ENCODE measurements around the gene PNPO.
"Not testable (repeated sequence)": the region's sequence is repeated elsewhere in the genome, so short reads cannot be mapped to it uniquely, and the experiment has no call there.

The PNPO gene

DNA sequence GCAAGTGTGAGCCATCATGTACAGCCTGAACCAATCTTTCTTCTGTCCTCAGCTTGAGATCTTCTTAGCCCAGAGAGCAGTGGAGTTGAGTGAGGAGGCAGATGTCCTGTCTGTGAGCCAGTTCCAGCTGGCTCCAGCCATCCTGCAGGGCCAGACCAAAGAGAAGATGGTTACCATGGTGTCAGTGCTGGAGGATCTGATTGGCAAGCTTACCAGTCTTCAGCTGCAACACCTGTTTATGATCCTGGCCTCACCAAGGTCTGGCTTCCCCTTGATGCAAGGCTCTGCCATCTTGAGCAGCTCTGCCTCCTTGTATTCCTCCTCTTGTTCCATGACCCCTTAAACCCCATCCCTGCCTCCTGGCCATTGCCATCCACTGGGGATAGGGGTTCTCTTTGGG, 39.2 kb downstream of the PNPO start:
- DNase-seq, result no peak

GRCh38 chr17:47981462-47981861, 40.1 kb downstream of the PNPO start:
- DNase-seq, result no peak

GRCh38 chr17:47982091-47982617, 40.8 kb downstream of the PNPO start:
- no peak for DNase-seq

GRCh38 chr17:47982645-47983390, 41.4 kb downstream of the PNPO start:
- DNase-seq, result no peak

DNA sequence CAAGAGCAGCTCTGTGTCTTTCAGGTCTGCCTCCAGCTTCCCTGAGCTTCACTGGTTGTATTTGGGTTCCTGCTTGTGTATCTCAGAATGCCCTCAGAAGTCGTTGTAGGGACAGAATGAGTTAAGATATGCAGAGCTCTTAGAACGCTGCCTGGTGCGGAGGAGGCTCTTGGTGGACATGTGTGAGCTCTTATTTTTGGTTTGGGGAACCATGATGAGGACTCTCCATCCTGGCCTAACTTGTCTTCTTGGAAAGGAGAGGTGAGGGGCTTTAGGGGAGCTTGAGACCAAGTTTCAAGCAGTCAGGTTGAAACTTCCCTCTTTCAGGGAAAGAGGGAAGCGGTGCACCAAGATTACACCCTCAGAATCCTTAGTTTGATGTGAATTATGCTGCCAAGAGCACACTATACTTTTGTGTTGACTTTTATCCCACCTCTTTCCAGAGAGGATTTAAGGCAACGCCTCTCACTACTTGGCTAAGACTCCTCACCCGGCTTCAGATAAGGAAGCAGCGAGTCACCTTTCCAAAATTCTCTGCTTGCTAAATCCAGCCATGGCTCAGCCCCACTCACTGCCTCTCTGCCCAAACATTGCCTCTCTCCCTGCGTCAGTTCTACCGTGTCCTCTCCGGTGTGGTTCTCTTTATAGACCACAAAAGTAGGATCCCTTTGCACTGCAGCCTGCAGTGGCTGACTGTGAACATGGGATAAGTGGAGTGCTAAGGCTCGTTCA, 42.3 kb downstream of the PNPO start:
- no peak for DNase-seq

DNA sequence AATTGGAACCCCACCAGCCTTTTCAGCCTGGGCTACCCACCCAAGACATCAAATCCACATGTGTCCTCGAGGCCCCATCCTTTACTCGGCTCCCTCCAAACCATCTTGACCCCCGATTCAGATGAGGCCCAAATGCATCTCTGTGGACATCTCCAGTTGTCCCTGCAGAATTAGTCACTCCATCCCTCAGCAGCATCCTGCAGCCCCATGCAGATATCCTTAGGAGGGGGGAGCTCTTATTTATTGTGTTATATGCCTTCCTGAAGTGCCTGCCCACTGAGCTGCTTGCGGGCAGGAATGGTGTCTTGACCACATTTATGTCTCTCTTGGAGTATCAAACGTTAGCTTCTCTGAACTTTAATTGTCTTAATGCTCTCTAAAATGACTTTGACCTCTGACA, 45.1 kb downstream of the PNPO start:
- no peak for DNase-seq

DNA sequence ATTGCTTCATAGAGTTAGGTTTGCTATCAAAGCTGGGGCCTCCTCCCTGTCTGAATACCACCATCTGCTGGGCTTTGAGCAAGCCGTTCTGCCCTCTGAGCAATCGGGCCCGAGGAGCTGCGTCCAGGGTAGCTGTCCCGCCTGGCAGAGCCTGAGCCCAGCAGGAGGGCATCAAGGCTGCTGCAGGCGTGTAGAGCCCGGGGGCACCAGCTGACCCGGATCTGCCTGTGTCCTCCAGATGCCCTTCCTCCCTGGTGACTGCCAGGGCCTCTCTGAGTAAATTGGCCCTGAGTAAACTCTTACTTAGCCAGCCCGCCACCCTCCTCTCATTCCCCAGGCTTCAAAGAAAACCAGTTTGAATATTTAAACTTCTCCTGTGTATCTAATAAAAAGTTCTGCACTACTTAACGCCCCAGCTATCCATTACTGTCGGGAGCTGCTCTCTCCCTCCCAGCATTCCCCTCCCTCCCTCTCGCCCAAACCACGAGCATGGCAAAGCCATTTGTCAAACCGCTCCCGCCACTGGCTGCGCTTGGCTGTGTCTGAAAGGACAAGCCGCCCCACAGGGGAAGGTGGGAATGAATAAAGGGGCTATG, 46.0 kb downstream of the PNPO start:
- DNase-seq, result no peak

DNA sequence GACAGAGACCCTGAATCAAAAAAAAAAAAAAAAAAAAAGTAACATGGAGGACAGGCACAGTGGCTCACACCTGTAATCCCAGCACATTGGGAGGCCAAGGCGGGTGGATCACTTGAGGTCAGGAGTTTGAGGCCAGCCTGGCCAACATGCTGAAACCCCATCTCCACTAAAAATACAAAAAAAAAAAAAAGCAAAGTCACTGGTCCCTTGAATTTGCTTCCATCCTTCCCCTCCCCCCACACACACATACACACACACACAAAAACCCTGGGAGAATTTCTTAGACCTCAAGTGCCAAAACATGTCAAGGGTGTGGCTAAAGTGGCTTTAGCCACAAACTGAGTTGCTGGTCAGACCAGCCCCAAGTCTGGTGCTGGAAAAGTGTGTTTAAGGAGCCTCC, 47.1 kb downstream of the PNPO start:
- not testable (repeated sequence) for DNase-seq

DNA sequence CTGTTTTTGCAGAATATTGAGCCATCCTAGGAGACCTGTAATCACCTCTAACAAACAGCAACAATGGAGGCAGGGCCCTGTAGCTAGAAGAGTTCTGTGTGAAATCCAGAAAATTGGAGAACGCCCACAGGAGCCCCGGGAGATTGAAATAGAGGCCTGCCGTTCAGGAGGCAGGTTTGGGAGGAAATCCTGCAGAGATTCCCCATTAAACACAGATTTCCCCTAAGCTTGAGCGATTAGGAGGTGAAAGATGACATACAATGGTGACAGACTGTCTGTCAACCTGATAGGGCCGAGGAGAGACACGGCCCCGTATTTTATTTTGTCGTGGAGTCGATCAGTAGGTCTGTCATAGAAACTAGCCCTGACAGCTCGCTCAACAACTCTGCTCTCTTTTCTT, 47.8 kb downstream of the PNPO start:
- DNase-seq, result no peak

GRCh38 chr17:47989700-47990099, 48.3 kb downstream of the PNPO start:
- no peak for DNase-seq

- DNase-seq, result no peak
Observed at GRCh38 chr17:47990962-47991731, 49.8 kb downstream of the PNPO start.

- DNase-seq, result no peak
Observed at GRCh38 chr17:47992216-47992615, 50.8 kb downstream of the PNPO start.

GRCh38 chr17:47993031-47993564, 51.7 kb downstream of the PNPO start:
- DNase-seq, result no peak

GRCh38 chr17:47993964-47994363, 52.6 kb downstream of the PNPO start:
- no peak for DNase-seq

DNA sequence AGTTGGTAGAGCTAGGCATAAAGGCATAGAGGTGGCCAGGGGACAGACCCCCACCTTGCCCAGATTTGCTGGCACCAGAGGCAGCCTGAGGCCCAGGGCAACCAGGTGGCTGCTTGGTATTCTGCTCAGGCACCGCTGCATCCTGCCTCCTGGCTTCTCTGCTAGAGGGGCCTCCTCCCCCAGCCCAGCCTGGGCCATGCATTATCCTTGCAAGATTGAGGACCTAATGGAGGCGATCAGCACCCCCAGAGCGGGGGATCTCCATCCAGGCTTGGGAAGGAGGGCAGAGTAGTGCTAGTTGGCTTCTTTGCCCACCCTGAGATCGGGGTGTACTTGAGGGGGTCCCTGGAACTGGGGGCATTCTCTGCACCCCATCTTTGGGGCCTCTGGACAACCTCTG, 53.4 kb downstream of the PNPO start:
- no peak for DNase-seq

DNA sequence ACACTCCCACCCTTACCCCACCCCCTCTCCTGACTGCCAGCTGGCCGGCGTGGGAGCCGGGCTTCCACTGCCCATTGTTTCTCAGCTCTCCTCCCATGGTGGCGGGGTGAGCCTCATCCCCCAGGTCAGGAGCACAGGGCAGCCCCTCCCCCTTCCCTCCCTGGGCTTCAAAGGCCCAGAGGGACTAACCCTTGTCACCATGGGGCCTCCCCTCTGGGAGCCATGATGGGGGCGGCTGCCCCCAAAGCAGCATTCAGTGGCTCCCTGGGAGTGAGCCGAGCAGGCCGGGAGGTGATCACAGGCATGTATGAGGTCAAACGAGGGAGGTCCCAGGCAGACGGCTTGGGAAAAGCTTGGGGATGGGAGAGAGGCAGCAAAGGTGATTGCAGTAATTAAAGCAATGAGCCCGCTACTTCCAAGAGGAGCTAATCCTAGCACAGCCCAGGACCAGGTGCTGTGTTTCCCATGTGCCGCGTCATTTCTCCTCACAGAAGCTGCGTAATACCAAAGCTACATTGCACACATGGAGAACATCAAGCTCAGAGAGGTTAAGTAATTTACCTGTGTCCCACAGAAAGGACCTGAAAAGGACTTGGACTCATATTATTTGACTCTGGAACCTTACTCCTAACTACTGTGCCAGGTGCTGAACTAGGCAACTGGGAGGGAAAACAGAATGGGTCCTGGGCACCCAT, 54.0 kb downstream of the PNPO start:
- no peak for DNase-seq

DNA sequence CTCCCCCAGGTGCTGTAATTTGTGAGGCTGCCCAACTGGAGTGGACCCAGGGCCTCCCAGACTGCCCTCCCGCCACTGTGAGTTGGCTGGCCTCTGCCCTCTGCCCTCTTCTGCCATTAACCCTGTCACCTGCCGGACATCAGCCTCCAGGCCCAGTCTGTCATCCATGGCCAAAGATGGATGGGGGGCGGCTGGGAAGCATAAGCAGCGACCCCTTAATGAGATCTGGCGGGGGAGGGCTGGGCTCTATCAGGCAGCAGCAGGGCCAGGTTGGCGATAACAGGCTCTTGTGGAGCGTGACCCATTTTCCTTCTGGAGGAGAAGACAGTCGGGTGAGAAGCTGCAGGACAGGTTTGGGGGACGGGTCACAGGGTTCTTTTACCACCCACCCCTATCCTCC, 54.8 kb downstream of the PNPO start:
- no peak for DNase-seq

DNA sequence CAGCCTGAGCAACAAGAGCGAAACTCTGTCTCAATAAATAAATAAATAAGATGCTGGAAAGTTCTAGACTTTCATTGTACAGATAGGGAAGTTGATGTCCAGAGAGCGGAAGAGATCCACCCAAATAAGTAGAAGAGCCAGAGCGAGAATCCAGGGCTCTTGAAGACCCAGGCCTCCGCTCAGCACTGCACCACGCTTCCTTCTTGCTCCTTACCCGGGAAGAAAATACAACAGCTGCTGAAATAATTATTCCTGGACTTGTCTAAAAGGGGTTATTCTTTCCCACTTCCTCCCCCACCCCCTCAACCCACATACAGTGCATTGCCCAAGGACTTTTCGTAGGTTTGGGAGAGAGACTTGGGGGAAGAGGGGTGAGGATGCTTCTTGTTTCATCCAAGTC, 56.2 kb downstream of the PNPO start:
- DNase-seq, result no peak

- DNase-seq, result no peak
Observed at GRCh38 chr17:47998044-47998443, 56.7 kb downstream of the PNPO start.
